ENCODE results near the gene MRPS30.

- TF ChIP-seq CTCF (IDR thresholded peaks at IDR 0.05; ENCODE audit: borderline replicate concordance, extremely low read depth, low read length, poor library complexity, severe bottlenecking) (no peak), EZH2 (IDR thresholded peaks at IDR 0.05; ENCODE audit: borderline replicate concordance, low read depth, low read length, severe bottlenecking) (no peak)
Measured at GRCh38 chr5:44833249-44833648, 24.5 kb downstream of the MRPS30 start.

Data from DND-41 (cell line).